Transverse colon (tissue), 4 donors: ENCODE measurements around the gene PTPRN2.

ENCODE experiments used
- CTCF ChIP-seq, 5 experiments: fragments of 200-600 bp in 3 of 5; fragments of 450-650 bp in 2 of 5; sonication (generic) in 3 of 5; IDR thresholded peaks; 1 replicate in 2 of 5; 2 replicates in 3 of 5; pipeline ENCODE4 v1.5.1; 2016 to 2017; ENCODE audit warnings: antibody characterized with exemption in 5 of 5, inconsistent platforms in 3 of 5, mild to moderate bottlenecking in 2 of 5, moderate library complexity in 1 of 5
- EP300 ChIP-seq: sonication (generic); formaldehyde crosslinking; IDR thresholded peaks from one replicate; pipeline ENCODE4 v1.6.1; 2017; ENCODE audit warnings: antibody characterized with exemption, low read depth
- POLR2A ChIP-seq: fragments of 450-650 bp; IDR thresholded peaks from one replicate; pipeline ENCODE4 v1.6.1; 2016; ENCODE audit warnings: antibody characterized with exemption, mild to moderate bottlenecking, moderate library complexity
- POLR2AphosphoS5 ChIP-seq, 3 donors: sonication (generic); formaldehyde crosslinking; IDR thresholded peaks; one replicate each; pipeline ENCODE4 v1.6.1; 2016; ENCODE audit warnings: antibody characterized with exemption in 3 of 3

- TF ChIP-seq CTCF (IDR thresholded peaks at IDR 0.05): no peak
- TF ChIP-seq POLR2A: no peak
- TF ChIP-seq EP300: no peak
- TF ChIP-seq POLR2AphosphoS5 (IDR thresholded peaks at IDR 0.05): no peak
These were observed 185.8 kb downstream of the PTPRN2 start for GRCh38 chr7:158401826-158402225.
